Cerebellar cortex (tissue), 1 donor: ENCODE data around the gene NAIF1.
"Not testable (repeated sequence)": the region's sequence is repeated elsewhere in the genome, so short reads cannot be mapped to it uniquely, and the experiment has no call there.

Experiments
- DNase-seq: peaks from one replicate; pipeline ENCODE4 v3.0.0-alpha.2; 2015; ENCODE audit warnings: low spot score

Gene NAIF1, protein sequence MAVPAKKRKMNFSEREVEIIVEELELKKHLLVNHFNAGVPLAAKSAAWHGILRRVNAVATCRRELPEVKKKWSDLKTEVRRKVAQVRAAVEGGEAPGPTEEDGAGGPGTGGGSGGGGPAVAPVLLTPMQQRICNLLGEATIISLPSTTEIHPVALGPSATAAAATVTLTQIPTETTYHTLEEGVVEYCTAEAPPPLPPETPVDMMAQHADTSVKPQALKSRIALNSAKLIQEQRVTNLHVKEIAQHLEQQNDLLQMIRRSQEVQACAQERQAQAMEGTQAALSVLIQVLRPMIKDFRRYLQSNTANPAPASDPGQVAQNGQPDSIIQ

DNA sequence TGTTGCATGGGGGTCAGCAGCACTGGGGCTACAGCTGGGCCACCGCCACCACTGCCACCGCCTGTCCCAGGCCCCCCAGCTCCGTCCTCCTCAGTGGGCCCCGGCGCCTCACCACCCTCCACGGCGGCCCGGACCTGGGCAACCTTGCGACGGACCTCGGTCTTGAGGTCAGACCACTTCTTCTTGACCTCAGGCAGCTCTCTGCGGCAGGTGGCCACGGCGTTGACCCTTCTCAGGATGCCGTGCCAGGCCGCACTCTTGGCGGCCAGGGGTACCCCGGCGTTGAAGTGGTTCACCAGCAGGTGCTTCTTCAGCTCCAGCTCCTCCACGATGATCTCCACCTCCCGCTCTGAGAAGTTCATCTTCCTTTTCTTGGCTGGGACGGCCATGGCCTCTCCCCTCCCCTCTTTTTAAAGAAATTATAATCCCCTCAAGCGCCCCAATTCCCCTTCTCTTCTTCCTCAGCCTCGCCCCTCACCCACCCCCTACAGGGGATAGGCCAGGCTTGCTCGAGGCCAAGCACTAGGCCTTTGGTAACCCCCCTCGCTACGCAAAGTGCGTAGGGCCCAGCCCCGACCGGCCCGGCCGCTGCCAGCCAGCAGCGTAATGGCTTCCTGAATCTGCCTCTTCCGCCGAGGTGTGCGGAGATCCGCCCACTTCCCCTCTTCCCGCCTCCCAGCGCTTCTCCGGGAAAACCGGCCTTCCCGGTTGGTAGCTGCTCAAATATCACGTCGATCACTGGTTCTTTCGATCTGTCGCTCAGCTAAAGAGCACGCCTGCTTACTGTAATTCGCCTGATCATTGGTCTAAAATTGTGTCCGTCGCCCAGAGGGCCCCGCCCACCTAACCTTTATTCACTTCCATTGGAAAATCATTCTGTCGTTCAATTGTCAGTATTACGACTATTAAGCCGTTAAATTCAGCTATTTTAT, at the start of gene NAIF1:
Gene NAIF1, minus strand, starts transcription at position 608 of the 932 bp plus-strand sequence. Its CDS starts 219 bp downstream, at position 389.
- DNase-seq = peak; percentile 100

DNA sequence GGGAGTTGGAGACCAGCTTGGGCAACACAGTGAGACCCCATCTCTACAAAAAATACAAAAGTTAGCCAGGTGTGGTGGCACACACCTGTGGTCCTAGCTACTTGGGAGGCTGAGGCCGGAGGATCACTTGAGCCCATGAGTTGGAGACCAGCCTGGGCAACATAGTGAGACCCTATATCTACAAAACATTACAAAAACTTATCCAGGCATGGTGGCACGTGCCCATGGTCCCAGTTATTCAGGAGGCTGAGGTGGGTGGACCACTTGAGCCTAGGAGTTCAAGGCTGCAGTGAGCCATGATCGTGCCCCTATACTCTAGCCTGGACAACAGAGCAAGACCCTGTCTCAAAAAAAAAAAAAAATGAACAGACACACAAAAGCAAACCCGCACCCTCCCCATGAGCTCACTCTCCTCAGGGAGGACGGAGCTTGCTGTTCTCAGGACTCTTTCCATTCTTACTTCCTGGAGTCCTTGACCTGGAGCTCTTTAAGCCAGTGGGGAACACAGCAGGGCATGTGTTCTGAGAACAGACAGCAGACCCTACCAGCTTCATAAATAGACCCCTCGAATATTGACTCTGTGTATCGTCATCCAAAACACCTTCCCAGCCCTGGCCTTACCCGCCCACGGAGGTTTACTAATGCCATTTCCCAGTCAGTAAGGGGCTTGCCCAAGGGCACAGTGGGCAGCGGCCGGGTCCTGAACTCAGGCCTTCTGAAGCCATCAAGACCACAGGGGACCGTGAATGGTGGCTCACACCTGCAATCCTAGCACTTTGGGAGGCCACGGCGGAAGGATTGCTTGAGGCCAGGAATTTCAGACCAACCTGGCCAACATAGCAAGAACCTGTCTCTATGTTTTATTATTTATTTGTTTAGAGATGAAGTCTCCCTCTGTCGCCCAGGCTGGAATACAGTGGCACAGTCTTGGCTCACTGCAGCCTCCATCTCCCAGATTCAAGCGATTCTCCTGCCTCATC, 49.3 kb upstream of the NAIF1 start:
- no peak for DNase-seq

DNA sequence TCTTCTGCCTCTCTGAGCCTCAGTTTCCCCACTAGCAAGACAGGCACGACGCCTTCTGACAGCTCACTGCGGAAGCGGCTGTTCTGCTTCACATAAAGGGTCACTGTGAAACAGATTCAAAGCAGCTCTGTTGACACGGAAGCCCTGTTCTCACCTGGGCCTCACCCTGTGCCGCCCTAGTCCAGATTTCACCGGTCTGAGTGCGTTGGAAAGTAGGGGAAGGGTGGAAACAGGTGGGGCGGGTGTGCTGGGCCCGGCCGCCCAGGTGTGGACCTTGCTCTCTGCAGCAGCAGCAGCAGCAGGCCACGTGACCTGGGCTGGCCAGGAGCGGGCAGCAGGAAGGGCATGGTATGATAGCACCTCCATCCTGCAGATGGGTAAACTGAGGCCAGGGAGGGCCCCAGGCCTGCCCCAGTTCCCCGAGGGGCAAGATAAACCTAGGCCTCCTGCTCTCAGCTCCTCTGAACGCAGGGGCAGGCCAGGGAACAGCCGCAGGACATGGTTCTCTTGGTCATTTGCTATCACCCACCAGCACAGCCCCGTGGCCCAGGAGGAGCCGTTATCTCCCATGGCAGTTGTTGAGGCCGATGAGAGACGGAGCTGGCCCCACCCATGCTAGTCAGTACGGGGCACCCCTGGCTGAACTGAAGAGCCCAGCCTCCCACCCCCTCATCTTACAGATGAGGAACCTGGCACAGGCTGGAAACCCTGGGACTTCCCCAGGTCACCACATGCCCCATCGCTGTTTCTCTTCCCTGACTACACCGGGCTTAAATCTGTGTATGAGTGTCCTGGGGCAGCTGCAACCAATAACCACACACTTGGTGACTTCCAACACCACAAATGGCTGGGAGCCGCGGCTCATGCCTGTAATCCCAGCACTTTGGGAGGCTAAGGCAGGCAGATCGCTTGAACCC, 48.3 kb upstream of the NAIF1 start:
- no peak for DNase-seq

DNA sequence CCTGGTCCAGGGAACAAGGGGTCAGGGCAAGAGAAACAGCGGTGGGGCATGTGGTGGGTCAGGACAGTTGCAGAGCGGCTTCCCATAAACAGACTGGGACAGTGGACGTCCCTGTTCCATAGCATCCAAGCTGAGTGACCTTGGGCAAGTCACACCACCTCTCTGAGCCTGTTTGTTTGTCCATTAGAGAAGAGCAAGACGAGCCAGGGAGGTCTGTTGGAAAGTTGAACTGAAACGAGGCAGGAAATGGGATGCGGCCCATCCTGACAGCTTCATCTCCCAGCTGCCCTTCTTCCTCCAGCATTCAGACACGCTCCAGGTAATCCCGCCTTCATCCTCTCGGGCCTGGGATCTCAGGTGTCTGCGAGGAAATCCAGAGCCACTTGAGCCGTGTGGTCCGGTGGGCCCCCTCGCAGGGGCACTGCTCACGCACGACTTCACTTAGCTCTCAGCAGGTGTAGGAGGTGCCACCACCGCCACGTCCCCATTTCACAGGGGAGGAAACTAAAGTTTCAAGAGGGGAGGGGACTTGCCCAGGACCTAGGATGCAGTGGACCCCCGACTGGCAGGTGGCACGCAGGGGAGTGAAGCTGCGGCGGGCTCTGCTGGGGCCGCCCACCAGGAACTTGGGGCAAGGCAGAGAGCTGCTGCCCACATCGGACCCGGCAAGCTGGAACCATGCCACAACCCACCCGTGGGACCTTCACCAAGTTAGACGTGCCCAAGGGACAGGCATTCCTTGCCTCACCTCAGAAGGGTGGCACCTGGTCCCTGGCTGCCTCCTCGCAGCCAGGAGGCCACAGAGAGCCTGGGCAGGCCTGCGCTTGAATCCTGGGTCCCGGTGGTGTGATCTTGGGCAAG, 47.4 kb upstream of the NAIF1 start:
- no peak for DNase-seq

DNA sequence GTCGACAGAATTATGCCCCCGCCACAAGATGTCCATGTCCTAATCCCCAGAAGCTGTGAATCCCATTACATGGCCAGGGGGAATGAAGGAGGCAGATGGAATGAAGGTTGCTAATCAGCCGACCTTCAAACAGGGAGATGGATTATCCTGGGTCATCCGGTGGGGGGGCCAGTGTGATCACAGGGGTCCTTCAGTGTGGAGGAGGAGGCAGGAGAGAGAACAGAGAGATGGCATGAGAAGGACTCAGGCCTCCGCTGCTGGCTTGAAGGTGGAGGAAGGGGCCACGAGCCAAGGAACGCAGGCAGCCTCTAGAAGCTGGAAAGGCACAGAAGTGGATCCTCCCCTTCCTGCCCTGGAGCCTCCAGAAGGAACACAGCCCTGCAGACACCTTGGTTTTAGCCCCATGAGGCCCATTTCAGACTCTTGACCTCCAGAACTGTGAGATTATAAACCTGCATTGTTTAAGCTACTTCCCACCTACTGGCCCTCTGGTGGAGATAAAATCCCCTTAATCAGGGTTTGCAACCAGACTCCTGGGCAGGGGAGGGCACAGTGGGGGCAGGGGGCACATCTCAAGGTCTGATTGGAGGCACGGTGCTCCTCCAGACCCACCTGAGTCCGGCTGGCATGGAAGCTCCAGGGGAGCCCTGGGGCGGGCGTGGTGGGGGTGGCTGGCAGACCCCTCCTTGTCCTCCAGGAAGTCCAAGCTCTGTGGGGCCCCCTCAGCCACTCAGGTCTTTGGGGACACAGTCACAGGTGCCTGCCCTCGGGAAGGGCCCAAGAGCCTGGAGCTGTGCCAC, 46.6 kb upstream of the NAIF1 start:
- DNase-seq = no peak

DNA sequence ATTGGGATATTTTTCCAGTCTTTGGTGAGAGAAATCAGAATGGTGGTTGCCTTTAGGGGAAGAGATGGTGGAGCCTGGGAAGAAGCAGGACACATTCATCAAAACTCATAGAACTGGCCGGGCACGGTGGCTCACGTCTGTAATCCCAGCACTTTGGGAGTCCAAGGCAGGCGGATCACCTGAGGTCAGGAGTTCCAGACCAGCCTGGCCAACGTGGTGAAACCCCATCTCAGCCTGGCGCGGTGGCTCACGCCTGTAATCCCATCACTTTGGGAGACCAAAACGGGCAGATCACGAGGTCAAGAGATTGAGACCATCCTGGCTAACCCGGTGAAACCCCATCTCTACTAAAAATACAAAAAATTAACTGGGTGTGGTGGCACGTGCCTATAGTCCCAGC, 44.6 kb upstream of the NAIF1 start:
- not testable (repeated sequence) for DNase-seq

DNA sequence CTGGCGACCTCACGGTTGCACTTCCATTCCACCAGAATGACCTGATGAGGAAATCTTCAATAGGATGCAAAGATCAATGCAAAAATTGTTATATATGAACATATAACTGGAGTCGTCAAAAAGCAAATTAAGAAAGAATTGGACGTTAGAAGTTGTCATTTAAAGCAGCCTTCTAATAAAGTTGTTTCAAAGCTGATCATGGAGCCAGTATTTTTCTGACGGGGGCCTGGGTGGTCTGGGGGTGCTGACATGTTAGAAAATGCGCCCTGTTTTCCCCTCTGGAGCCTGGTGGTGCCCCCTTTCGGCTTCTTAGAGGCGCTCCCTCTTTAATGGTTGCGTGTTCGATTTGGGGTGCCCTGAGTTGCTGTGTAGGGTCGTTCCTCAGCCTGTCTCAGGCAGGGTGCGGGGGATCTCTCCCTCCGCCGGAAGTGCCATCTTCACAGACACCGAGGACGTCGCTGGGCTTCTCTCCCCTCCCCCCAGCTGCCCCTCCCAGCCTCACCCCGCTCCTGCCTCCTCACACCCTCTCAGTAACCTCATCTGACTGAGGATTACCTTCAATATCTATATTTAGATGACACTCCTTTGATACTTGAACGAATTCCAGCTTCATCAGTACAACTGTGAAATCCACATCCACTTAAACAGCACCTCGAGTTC, 42.1 kb upstream of the NAIF1 start:
- DNase-seq = no peak

DNA sequence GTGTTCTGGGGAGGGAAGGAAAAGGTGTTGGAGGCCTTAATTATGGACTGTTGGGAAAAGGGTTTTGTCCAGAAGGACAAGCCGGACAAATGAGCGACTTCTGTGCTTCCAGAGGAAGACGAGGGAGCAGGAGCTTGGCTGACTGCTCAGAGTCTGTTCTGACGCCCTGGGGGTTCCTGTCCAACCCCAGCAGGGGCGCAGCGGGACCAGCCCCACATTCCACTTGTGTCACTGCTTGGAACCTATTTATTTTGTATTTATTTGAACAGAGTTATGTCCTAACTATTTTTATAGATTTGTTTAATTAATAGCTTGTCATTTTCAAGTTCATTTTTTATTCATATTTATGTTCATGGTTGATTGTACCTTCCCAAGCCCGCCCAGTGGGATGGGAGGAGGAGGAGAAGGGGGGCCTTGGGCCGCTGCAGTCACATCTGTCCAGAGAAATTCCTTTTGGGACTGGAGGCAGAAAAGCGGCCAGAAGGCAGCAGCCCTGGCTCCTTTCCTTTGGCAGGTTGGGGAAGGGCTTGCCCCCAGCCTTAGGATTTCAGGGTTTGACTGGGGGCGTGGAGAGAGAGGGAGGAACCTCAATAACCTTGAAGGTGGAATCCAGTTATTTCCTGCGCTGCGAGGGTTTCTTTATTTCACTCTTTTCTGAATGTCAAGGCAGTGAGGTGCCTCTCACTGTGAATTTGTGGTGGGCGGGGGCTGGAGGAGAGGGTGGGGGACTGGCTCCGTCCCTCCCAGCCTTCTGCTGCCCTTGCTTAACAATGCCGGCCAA, 41.3 kb upstream of the NAIF1 start:
- no peak for DNase-seq

DNA sequence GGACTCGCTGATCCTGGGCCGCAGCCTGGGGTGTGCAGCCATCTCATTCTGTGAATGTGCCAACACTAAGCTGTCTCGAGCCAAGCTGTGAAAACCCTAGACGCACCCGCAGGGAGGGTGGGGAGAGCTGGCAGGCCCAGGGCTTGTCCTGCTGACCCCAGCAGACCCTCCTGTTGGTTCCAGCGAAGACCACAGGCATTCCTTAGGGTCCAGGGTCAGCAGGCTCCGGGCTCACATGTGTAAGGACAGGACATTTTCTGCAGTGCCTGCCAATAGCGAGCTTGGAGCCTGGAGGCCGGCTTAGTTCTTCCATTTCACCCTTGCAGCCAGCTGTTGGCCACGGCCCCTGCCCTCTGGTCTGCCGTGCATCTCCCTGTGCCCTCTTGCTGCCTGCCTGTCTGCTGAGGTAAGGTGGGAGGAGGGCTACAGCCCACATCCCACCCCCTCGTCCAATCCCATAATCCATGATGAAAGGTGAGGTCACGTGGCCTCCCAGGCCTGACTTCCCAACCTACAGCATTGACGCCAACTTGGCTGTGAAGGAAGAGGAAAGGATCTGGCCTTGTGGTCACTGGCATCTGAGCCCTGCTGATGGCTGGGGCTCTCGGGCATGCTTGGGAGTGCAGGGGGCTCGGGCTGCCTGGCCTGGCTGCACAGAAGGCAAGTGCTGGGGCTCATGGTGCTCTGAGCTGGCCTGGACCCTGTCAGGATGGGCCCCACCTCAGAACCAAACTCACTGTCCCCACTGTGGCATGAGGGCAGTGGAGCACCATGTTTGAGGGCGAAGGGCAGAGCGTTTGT, 40.5 kb upstream of the NAIF1 start:
- no peak for DNase-seq

DNA sequence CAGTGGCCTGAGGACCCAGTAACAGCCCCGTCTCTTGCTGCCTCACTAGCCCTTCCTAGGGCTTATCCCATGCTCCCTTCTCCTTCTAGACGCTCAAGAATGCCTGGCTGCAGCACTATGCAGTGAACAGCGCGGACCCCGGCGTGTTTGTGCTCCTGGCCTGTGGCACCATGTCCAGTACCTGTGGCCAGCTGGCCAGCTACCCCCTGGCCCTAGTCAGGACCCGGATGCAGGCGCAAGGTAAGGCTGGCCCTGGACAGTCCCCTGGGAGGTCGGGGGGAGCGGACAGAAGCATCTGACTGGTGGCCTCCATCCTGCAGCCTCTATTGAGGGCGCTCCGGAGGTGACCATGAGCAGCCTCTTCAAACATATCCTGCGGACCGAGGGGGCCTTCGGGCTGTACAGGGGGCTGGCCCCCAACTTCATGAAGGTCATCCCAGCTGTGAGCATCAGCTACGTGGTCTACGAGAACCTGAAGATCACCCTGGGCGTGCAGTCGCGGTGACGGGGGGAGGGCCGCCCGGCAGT, 39.9 kb upstream of the NAIF1 start:
- no peak for DNase-seq

DNA sequence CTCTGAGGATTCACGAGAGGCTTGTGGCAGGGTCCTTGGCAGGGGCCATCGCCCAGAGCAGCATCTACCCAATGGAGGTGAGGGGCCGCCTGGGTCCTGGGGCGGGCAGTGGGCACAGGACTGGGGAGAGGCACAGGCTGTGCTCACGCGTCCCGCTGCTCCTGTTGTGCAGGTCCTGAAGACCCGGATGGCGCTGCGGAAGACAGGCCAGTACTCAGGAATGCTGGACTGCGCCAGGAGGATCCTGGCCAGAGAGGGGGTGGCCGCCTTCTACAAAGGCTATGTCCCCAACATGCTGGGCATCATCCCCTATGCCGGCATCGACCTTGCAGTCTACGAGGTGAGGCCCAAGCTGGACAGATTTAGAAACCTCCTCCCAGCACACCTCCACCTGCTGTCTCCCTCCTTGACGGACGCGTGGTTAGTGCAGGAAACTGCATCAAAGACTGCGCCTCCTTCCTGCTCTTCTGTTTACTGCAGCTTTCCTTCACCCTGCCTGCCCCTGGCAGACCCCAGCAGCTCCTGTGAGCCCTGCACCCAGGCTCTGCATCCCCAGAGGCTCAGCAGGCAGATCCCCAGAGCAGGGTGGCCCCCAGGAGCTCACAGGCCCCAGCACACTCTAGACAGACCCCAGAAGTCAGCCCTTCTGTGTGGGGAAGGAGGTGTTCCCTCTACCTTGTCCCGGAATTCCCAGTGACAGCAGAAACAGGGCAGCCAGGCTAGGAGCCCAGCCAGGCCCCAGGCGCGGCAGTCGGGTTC, 39.2 kb upstream of the NAIF1 start:
- DNase-seq = no peak

DNA sequence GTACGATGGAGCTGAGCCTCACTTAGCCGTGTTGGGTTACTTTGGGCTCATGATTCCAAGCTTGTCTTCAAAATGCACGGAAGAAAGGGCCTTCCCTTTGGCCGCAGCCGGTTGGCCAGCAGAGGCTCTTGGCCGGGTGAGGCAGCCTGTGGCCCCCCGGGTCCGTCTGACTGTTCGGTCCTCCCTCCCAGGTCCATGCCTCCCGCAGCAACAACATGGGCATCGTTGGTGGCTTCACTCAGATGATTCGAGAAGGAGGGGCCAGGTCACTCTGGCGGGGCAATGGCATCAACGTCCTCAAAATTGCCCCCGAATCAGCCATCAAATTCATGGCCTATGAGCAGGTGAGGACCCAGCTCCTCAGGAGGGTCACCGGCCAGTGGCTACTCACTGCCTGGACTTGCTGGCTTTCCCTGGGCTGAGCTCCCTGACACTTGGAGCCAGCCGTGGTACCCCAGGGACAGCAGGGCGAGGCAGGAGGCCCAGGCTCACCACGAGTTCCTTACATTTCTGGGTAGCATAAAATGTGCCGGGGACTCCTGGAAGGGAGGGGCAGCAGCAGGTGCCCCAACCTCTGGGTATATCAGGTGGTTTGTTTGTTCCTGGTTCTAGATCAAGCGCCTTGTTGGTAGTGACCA, 38.5 kb upstream of the NAIF1 start:
- no peak for DNase-seq

DNA sequence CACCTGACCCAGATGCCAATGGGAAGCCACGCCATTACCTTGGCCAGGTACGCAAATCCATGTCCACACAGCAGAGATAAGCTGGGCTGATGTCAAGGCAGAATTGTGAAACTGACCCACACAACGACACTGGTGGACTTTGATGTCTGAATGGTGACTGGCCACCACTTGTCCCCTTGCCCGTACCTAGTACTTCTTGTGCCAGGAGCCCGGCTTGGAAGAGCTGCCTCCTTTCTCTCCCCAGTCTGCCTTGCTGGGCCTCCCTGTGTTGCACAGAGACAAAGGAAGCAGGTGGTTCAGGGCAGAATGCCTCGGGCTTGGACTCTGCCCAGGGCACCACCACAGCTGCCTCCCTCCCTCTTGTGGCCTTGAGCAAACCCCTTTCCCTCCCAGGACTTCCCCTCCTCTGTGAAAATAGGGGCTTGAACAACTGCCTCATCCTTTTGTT, 37.1 kb upstream of the NAIF1 start:
- DNase-seq = peak; percentile 66

DNA sequence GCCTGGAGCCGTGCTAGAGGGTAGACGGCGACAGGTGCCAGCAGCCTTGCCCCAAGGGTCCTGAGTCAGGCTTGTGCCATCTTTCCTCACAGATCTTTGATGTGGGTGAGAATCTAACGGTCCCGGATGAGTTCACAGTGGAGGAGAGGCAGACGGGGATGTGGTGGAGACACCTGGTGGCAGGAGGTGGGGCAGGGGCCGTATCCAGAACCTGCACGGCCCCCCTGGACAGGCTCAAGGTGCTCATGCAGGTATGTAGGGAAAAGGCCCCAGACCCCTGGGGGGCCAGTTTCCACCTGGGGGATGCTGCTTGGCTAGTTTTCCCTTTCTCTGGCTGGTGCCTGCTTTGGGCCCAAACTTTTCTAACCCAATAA, 36.5 kb upstream of the NAIF1 start:
- DNase-seq = no peak

DNA sequence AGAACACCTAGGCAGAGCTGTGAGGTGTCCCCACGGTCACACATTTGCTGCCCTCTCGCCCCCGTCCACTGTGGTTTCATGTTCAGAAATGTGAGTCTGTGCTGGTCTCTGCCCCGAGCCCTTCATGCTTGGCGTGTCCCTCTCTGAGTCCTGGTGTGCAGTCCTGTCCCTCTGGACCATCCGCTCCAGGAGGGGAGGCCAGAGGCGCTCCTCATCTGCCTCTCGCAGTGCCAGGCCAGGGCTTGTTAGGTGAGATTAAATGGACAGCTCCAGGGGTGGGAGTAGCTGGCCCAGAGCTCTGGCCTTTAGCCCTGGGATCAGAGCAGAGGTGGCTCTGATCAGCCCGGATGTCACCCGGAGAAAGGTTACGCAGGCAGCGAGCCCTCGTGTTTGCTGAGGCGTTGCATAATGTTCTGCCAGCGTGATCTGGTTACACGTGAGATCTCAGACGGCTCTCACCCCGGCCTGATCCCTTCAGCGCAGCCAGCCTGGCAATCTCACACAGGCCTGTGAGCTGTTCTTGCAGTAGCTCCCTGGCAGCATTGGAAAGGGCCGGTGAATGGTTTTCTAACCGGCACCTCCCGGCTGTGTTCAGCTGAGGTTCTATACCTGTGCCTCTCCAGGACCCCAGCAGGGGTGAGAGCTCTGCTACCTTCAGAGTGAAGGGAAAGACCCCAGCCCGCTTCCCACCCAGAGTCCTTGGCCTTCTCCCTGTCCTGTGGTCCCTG, 35.9 kb upstream of the NAIF1 start:
- peak; percentile 46 for DNase-seq
